Measurements from ENCODE around the gene LEF1. TPM values are rescaled to one million over a fixed set of nuclear protein-coding genes. Genes with fewer than 3 reads are reported as not detected.

Gene LEF1
- total and polyA plus RNA-seq, 2 donors (not counting 3 experiments of a cell fraction or from before 2014, with no cell fraction given) = 0.46 TPM; not detected in 1

DNA sequence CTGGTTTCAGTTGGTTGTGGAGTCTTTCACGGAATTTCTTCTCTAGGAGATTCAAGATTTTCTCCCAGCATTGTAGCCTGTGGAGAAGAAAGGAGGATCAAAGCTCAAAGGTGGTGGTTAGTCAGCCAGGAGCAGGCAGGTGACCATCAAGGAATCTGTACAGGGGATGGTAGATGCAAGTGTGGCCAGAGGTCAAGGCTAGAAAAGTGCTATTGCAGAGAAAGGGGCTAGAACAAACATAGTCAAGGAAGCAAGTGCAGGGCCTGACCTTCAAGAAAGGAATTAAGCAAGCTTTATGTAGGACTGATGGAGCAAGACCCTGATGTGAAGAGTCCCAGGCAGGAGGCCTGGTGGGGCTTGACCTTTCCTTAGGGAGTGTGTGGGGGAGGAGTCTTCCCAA is 162.9 kb downstream of the LEF1 start:
- dilution Hi-C loops (cut with MboI; ENCODE audit: extremely low pct_ligation_motif_present, low sequenced_read_pairs) (no loop called here), intact Hi-C loops (cut with micrococcal nuclease) (no loop called here)
- Histone ChIP-seq H3K27me3 (ENCODE audit: control insufficient read depth in 2 of 2, insufficient read depth in 2 of 2, low read length in 2 of 2) (no peaks in the 10 kb centered on the region), H3K9me3 (replicated peaks; ENCODE audit: control insufficient read depth, insufficient read depth, low read length) (no peaks in the 10 kb centered on the region), H3K36me3 (ENCODE audit: control insufficient read depth in 2 of 2, extremely low read depth in 1 of 2, insufficient read depth in 2 of 2, low read length in 2 of 2) (no peaks in the 10 kb centered on the region), H3K4me1 (ENCODE audit: control insufficient read depth, extremely low read depth, insufficient read depth, low read length) (no peaks in the 10 kb centered on the region), H3K79me2 (ENCODE audit: control insufficient read depth, insufficient read depth, low read length) (no peaks in the 10 kb centered on the region), H3K9ac (replicated peaks; ENCODE audit: extremely low read depth, insufficient read depth, low read length) (no peak overlapping the region), H3K9me1 (replicated peaks; ENCODE audit: control insufficient read depth, extremely low read depth, insufficient read depth, low read length) (no peaks in the 10 kb centered on the region), H4K20me1 (replicated peaks; ENCODE audit: control insufficient read depth, extremely low read depth, insufficient read depth, low read length) (no peaks in the 10 kb centered on the region), H3K4me2 (ENCODE audit: insufficient read depth, low read length) (no peak overlapping the region), H3K27ac (ENCODE audit: insufficient read depth, low read depth, low read length) (no peak overlapping the region), H2AFZ (ENCODE audit: low read depth, low read length) (no peak overlapping the region), H3K4me3 (replicated peaks in 1 of 3; ENCODE audit: insufficient read depth in 1 of 3, low read depth in 1 of 3, low read length in 3 of 3) (no peak overlapping the region)
- no peak for FAIRE-seq
- no peak for DNase-seq (ENCODE audit: low read depth, low spot score)
- ChIA-PET POLR2A (no interaction called here), CTCF (interaction anchor here (1.3 to 1.6 kb wide), 2 partner anchors 13 to 567 kb away, joined by 4 read pairs; no protein-coding TSS in a partner anchor)
- BruUV-seq (replicated peaks) = no TSS peak
- no peak for TF ChIP-seq EZH2 (IDR thresholded peaks at IDR 0.05; ENCODE audit: borderline replicate concordance, low read depth, low read length, severe bottlenecking)
- no peak for TF ChIP-seq FOS (IDR thresholded peaks at IDR 0.05; ENCODE audit: borderline replicate concordance, insufficient read depth, low read length)
- TF ChIP-seq, protein P1, sequence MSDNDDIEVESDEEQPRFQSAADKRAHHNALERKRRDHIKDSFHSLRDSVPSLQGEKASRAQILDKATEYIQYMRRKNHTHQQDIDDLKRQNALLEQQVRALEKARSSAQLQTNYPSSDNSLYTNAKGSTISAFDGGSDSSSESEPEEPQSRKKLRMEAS (IDR thresholded peaks at IDR 0.05; ENCODE audit: insufficient read depth, insufficient read length) = no peak

DNA sequence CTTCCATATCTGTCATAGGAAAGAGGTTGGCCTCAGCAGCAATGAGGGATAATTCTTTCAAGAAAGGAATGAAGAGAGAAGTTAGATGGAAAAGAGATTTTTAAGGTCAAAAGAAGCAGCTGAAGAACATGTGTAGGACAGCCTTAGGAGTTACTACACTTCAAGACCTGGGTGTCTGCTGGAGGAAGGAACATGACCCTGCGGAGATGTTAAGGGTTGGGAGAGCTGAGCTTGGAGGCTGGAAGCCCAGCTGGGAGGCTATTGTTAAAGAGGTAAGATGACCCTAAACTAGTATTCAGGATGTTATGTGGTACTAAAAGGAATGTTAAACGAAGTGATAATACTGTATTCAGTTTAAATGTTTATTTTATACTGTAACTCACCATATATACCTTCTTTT is 164.1 kb downstream of the LEF1 start:
- intact Hi-C loops (cut with micrococcal nuclease) (no loop called here), dilution Hi-C loops (cut with MboI; ENCODE audit: extremely low pct_ligation_motif_present, low sequenced_read_pairs) (no loop called here)
- ChIA-PET POLR2A (no interaction called here), CTCF (interaction anchor here (1.1 kb wide), 1 partner anchor 14 kb away, joined by 4 read pairs; no protein-coding TSS in a partner anchor)
- no TSS peak for BruUV-seq (replicated peaks)
- H3K4me2 ChIP-seq (ENCODE audit: insufficient read depth, low read length) = no peak overlapping the region
- no peak overlapping the region for H3K27ac ChIP-seq (ENCODE audit: insufficient read depth, low read depth, low read length)
- H4K20me1 ChIP-seq (replicated peaks; ENCODE audit: control insufficient read depth, extremely low read depth, insufficient read depth, low read length) = no peaks in the 10 kb centered on the region
- no peaks in the 10 kb centered on the region for H3K79me2 ChIP-seq (ENCODE audit: control insufficient read depth, insufficient read depth, low read length)
- no peak for FAIRE-seq
- no peak overlapping the region for H3K4me3 ChIP-seq (replicated peaks in 1 of 3; ENCODE audit: insufficient read depth in 1 of 3, low read depth in 1 of 3, low read length in 3 of 3)
- no peaks in the 10 kb centered on the region for H3K27me3 ChIP-seq (ENCODE audit: control insufficient read depth in 2 of 2, insufficient read depth in 2 of 2, low read length in 2 of 2)
- no peak overlapping the region for H2AFZ ChIP-seq (ENCODE audit: low read depth, low read length)
- TF ChIP-seq FOS (IDR thresholded peaks at IDR 0.05; ENCODE audit: borderline replicate concordance, insufficient read depth, low read length) = no peak
- TF ChIP-seq POLR2A (IDR thresholded peaks at IDR 0.05; ENCODE audit: low read depth, low read length) = no peak
- no peak for TF ChIP-seq EZH2 (IDR thresholded peaks at IDR 0.05; ENCODE audit: borderline replicate concordance, low read depth, low read length, severe bottlenecking)
- no peak for TF ChIP-seq GATA2 (IDR thresholded peaks at IDR 0.05; ENCODE audit: insufficient read depth, insufficient read length, low read depth, low read length)
- TF ChIP-seq, protein P1 (IDR thresholded peaks at IDR 0.05; ENCODE audit: insufficient read depth, insufficient read length) = no peak
- TF ChIP-seq JUN (IDR thresholded peaks at IDR 0.05; ENCODE audit: borderline replicate concordance, insufficient read depth, insufficient read length, low read depth) = no peak
- TF ChIP-seq MYC (IDR thresholded peaks at IDR 0.05; ENCODE audit: low read depth, low read length) = no peak
- no peak for TF ChIP-seq POLR2AphosphoS5 (IDR thresholded peaks at IDR 0.05; ENCODE audit: insufficient read depth, low read depth, low read length)
- TF ChIP-seq, protein P2, sequence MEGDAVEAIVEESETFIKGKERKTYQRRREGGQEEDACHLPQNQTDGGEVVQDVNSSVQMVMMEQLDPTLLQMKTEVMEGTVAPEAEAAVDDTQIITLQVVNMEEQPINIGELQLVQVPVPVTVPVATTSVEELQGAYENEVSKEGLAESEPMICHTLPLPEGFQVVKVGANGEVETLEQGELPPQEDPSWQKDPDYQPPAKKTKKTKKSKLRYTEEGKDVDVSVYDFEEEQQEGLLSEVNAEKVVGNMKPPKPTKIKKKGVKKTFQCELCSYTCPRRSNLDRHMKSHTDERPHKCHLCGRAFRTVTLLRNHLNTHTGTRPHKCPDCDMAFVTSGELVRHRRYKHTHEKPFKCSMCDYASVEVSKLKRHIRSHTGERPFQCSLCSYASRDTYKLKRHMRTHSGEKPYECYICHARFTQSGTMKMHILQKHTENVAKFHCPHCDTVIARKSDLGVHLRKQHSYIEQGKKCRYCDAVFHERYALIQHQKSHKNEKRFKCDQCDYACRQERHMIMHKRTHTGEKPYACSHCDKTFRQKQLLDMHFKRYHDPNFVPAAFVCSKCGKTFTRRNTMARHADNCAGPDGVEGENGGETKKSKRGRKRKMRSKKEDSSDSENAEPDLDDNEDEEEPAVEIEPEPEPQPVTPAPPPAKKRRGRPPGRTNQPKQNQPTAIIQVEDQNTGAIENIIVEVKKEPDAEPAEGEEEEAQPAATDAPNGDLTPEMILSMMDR (IDR thresholded peaks at IDR 0.05; ENCODE audit: extremely low read depth in 1 of 2, insufficient read depth in 1 of 2, low read depth in 1 of 2, low read length in 2 of 2) = no peak
- H3K9ac ChIP-seq (replicated peaks; ENCODE audit: extremely low read depth, insufficient read depth, low read length) = no peak overlapping the region
- no peaks in the 10 kb centered on the region for H3K36me3 ChIP-seq (ENCODE audit: control insufficient read depth in 2 of 2, extremely low read depth in 1 of 2, insufficient read depth in 2 of 2, low read length in 2 of 2)
- H3K9me3 ChIP-seq (replicated peaks; ENCODE audit: control insufficient read depth, insufficient read depth, low read length) = no peaks in the 10 kb centered on the region
- H3K9me1 ChIP-seq (replicated peaks; ENCODE audit: control insufficient read depth, extremely low read depth, insufficient read depth, low read length) = no peaks in the 10 kb centered on the region
- no peak for DNase-seq (ENCODE audit: low read depth, low spot score)
- H3K4me1 ChIP-seq (ENCODE audit: control insufficient read depth, extremely low read depth, insufficient read depth, low read length) = no peaks in the 10 kb centered on the region

All from endothelial cell of umbilical vein (primary cell).